ENCODE data around the gene RMND5B. TPM values are rescaled to one million over a fixed set of nuclear protein-coding genes. Genes with fewer than 3 reads are reported as not detected.
"Not testable (repeated sequence)": the region's sequence is repeated elsewhere in the genome, so short reads cannot be mapped to it uniquely, and the experiment has no call there.

The RMND5B gene
- total RNA-seq, 1 donor from 2014 or later = 32.6 TPM

GRCh38 chr5:178193251-178193809, 62.5 kb downstream of the RMND5B start:
- TF ChIP-seq CTCF (IDR thresholded peaks at IDR 0.05; ENCODE audit: unreplicated experiment) = no peak
- H3K27me3 Mint-ChIP-seq (ENCODE audit: low read depth) = peaks cover 14% of the 10 kb centered on the region

GRCh38 chr5:178194026-178194425, 63.2 kb downstream of the RMND5B start:
- Mint-ChIP-seq H3K4me3 (no peak overlapping the region), H3K27me3 (ENCODE audit: low read depth) (peaks cover 14% of the 10 kb centered on the region), H3K4me1 (no peaks in the 10 kb centered on the region), H3K36me3 (peaks cover 2% of the 10 kb centered on the region), H3K9me3 (peaks cover 7% of the 10 kb centered on the region), H3K27ac (no peak overlapping the region)
- no peak for DNase-seq (ENCODE audit: low spot score in 2 of 2, unreplicated experiment in 2 of 2)
- no peak for TF ChIP-seq CTCF (IDR thresholded peaks at IDR 0.05; ENCODE audit: unreplicated experiment)

More at GRCh38 chr5:178193251-178193809, 62.5 kb downstream of the RMND5B start:
- Mint-ChIP-seq H3K36me3 (peaks cover 2% of the 10 kb centered on the region), H3K9me3 (peaks cover 7% of the 10 kb centered on the region), H3K27ac (no peak overlapping the region), H3K4me3 (no peak overlapping the region), H3K4me1 (no peaks in the 10 kb centered on the region)
- no peak for DNase-seq (ENCODE audit: low spot score in 2 of 2, unreplicated experiment in 2 of 2)

GRCh38 chr5:178196281-178196812, 65.5 kb downstream of the RMND5B start:
- peaks cover 14% of the 10 kb centered on the region for H3K27me3 Mint-ChIP-seq (ENCODE audit: low read depth)
- peaks cover 2% of the 10 kb centered on the region for H3K36me3 Mint-ChIP-seq

GRCh38 chr5:178196986-178197385, 66.2 kb downstream of the RMND5B start:
- Mint-ChIP-seq H3K27ac (no peak overlapping the region), H3K9me3 (peaks cover 7% of the 10 kb centered on the region), H3K4me3 (no peak overlapping the region), H3K4me1 (peaks cover 10% of the 10 kb centered on the region), H3K27me3 (ENCODE audit: low read depth) (peaks cover 14% of the 10 kb centered on the region), H3K36me3 (peaks cover 2% of the 10 kb centered on the region)
- no peak for DNase-seq (ENCODE audit: low spot score in 2 of 2, unreplicated experiment in 2 of 2)
- TF ChIP-seq CTCF (IDR thresholded peaks at IDR 0.05; ENCODE audit: unreplicated experiment) = no peak

More at GRCh38 chr5:178196281-178196812, 65.5 kb downstream of the RMND5B start:
- peaks cover 7% of the 10 kb centered on the region for H3K9me3 Mint-ChIP-seq
- H3K27ac Mint-ChIP-seq = no peak overlapping the region
- H3K4me1 Mint-ChIP-seq = peaks cover 8% of the 10 kb centered on the region
- H3K4me3 Mint-ChIP-seq = no peak overlapping the region
- DNase-seq (ENCODE audit: low spot score in 2 of 2, unreplicated experiment in 2 of 2) = no peak
- no peak for TF ChIP-seq CTCF (IDR thresholded peaks at IDR 0.05; ENCODE audit: unreplicated experiment)

- not testable (repeated sequence) for H3K4me3 Mint-ChIP-seq; H3K36me3 Mint-ChIP-seq; H3K27ac Mint-ChIP-seq; DNase-seq (ENCODE audit: low spot score in 2 of 2, unreplicated experiment in 2 of 2); H3K9me3 Mint-ChIP-seq
- peaks cover 13% of the 10 kb centered on the region for H3K4me1 Mint-ChIP-seq
- H3K27me3 Mint-ChIP-seq (ENCODE audit: low read depth) = peaks cover 14% of the 10 kb centered on the region
Observed at GRCh38 chr5:178198151-178198550, 67.3 kb downstream of the RMND5B start.

- Mint-ChIP-seq H3K27ac (no peak overlapping the region), H3K9me3 (no peaks in the 10 kb centered on the region), H3K4me1 (peaks cover 13% of the 10 kb centered on the region), H3K4me3 (no peak overlapping the region), H3K27me3 (ENCODE audit: low read depth) (peaks cover 11% of the 10 kb centered on the region), H3K36me3 (no peaks in the 10 kb centered on the region)
- no peak for TF ChIP-seq CTCF (IDR thresholded peaks at IDR 0.05; ENCODE audit: unreplicated experiment)
- DNase-seq (ENCODE audit: low spot score in 2 of 2, unreplicated experiment in 2 of 2) = no peak
Observed at GRCh38 chr5:178198706-178199105, 67.9 kb downstream of the RMND5B start.
